Activated naive CD8-positive, alpha-beta T cell (primary cell): ENCODE results near the gene CDC42BPB.
A peak's percentile ranks its signal among the peaks of the same experiment; 100 is the strongest.

Source experiments
- H3K27ac Mint-ChIP-seq: one replicate; pipeline ENCODE4 v1.8.0; 2021; ENCODE audit warnings: mixed read lengths
- H3K27me3 Mint-ChIP-seq: one replicate; pipeline ENCODE4 v1.8.0; 2021; ENCODE audit warnings: mixed read lengths
- H3K36me3 Mint-ChIP-seq: one replicate; pipeline ENCODE4 v1.8.0; 2021; ENCODE audit warnings: mixed read lengths
- H3K4me1 Mint-ChIP-seq: one replicate; pipeline ENCODE4 v1.8.0; 2021; ENCODE audit warnings: low read depth, mixed read lengths
- H3K4me3 Mint-ChIP-seq: one replicate; pipeline ENCODE4 v1.8.0; 2021; ENCODE audit warnings: mild to moderate bottlenecking, mixed read lengths
- H3K9me3 Mint-ChIP-seq: one replicate; pipeline ENCODE4 v1.8.0; 2021; ENCODE audit warnings: low read depth, mixed read lengths

The CDC42BPB gene

GRCh38 chr14:103086771-103087342, 29.5 kb upstream of the CDC42BPB start:
- no peaks in the 10 kb centered on the region for H3K9me3 Mint-ChIP-seq
- no peaks in the 10 kb centered on the region for H3K36me3 Mint-ChIP-seq
- peaks cover 3% of the 10 kb centered on the region for H3K4me1 Mint-ChIP-seq
- H3K4me3 Mint-ChIP-seq: no peak overlapping the region
- H3K27ac Mint-ChIP-seq: no peak overlapping the region
- H3K27me3 Mint-ChIP-seq: peaks cover 5% of the 10 kb centered on the region

DNA sequence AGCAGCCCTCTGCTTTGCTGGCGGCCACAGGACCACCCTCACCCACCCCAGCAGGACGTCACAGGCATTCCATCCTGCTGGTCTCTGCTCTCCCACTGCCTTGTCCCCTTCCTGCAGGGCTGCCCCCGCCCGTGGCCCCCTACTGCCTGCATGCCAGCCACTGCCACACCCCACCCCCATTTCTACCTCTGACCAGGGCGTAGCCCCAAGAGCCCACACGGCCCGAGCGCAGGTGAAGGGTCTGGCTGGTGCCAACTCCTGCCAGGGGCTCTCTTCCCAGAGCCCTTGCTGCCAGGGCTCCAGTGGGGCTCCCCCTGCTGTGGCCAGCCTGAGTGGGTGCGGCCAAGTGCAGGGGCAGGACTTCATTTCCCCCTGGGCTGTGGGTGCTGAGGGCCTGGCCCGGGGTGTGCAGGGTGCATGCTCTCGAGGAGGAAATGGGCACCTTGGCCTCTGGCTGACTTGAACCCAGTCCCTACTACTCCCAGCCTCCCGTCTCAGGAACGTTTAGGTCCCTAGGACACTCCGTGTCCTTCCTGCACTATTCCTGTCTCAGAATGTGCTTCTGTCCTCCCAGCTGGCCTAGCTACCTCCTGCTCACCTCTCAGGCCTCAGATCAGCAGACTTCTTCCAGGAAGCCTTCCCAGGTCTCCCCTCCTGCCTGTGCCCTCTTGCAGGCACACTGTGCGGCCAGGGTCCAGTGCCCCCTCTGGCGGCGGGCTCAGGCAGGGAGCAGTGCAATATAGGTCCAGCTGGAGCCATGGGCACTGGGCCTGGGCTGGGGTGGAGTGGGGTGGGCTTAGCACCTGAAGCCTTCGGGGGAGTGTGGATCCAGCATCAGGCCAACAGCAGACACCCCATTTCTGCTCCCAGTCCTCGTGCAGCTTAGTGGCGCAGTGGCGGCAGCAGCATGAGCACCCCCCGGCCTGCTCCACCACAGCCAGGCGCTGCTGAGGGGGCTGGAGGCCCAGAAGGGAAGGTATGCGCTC, 28.1 kb upstream of the CDC42BPB start:
- Mint-ChIP-seq H3K4me3 (no peak overlapping the region), H3K27ac (no peak overlapping the region), H3K9me3 (no peaks in the 10 kb centered on the region), H3K36me3 (no peaks in the 10 kb centered on the region), H3K4me1 (no peaks in the 10 kb centered on the region), H3K27me3 (peaks cover 5% of the 10 kb centered on the region)

GRCh38 chr14:103084021-103084919, 26.9 kb upstream of the CDC42BPB start, which contains the start of gene LBHD2:
LBHD2 (plus strand) TSS chr14:103084210; CDS start chr14:103086013, 1,803 bp downstream.
- H3K4me3 Mint-ChIP-seq: no peak within 1 kb of the TSS
- H3K27ac Mint-ChIP-seq: no peak within 1 kb of the TSS
- H3K4me1 Mint-ChIP-seq: no peaks in the 10 kb centered on the region
- peaks cover 5% of the 10 kb centered on the region for H3K27me3 Mint-ChIP-seq
- no peaks in the 10 kb centered on the region for H3K36me3 Mint-ChIP-seq
- H3K9me3 Mint-ChIP-seq: no peaks in the 10 kb centered on the region

DNA sequence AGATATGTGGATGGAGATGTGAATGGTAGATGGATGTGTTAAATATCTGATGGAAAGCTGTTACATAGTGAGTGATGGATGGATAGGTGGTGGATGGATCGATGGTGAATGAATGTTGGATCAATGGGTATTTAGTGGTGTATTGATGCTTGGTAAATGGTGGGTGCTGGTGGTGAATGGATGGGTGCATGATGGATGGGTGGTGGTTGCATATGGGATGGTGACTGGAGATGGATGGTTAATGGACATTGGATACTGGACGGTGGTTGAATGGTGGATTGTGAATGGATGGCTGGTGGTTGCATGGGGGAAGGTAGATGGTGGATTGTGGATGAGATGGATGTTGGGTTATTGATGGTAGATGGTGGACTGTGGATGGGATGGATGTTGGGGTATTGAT, 24.6 kb upstream of the CDC42BPB start:
- H3K4me1 Mint-ChIP-seq: no peaks in the 10 kb centered on the region
- H3K36me3 Mint-ChIP-seq: no peaks in the 10 kb centered on the region
- H3K4me3 Mint-ChIP-seq: no peak overlapping the region
- H3K27ac Mint-ChIP-seq: no peak overlapping the region
- H3K9me3 Mint-ChIP-seq: no peaks in the 10 kb centered on the region
- H3K27me3 Mint-ChIP-seq: peaks cover 5% of the 10 kb centered on the region

GRCh38 chr14:103078860-103079587, 21.7 kb upstream of the CDC42BPB start:
- H3K27ac Mint-ChIP-seq: no peak overlapping the region
- no peaks in the 10 kb centered on the region for H3K9me3 Mint-ChIP-seq
- no peaks in the 10 kb centered on the region for H3K27me3 Mint-ChIP-seq
- H3K4me1 Mint-ChIP-seq: no peaks in the 10 kb centered on the region
- H3K4me3 Mint-ChIP-seq: no peak overlapping the region
- H3K36me3 Mint-ChIP-seq: no peaks in the 10 kb centered on the region

DNA sequence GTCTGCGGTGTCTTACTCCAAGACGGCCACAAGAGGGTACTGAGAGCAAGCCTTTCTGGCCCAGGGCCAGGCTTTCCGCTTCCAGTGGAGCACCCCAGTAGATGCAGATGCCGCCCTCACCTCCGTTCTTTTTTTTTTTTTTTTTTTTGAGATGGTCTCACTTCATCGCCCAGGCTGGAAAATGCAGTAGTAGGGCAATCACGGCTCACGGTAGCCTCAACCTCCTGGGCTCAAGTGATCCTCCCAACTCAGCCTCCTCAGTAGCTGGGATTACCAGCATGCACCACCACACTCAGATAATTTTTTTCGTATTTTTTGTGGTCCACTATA, 21.0 kb upstream of the CDC42BPB start:
- Mint-ChIP-seq H3K27me3 (no peaks in the 10 kb centered on the region), H3K4me1 (no peaks in the 10 kb centered on the region), H3K27ac (no peak overlapping the region), H3K36me3 (no peaks in the 10 kb centered on the region), H3K9me3 (no peaks in the 10 kb centered on the region), H3K4me3 (no peak overlapping the region)

- H3K4me1 Mint-ChIP-seq: no peaks in the 10 kb centered on the region
- no peak overlapping the region for H3K27ac Mint-ChIP-seq
- H3K9me3 Mint-ChIP-seq: no peaks in the 10 kb centered on the region
- peak overlapping the region; percentile 31 for H3K4me3 Mint-ChIP-seq
- no peaks in the 10 kb centered on the region for H3K36me3 Mint-ChIP-seq
- no peaks in the 10 kb centered on the region for H3K27me3 Mint-ChIP-seq
Measured at GRCh38 chr14:103074729-103075367, 17.5 kb upstream of the CDC42BPB start.

GRCh38 chr14:103073876-103074728, 16.8 kb upstream of the CDC42BPB start:
- no peaks in the 10 kb centered on the region for H3K36me3 Mint-ChIP-seq
- H3K27me3 Mint-ChIP-seq: peaks cover 2% of the 10 kb centered on the region

GRCh38 chr14:103073367-103073875, 16.1 kb upstream of the CDC42BPB start:
- Mint-ChIP-seq H3K4me1 (no peaks in the 10 kb centered on the region), H3K4me3 (no peak overlapping the region), H3K36me3 (no peaks in the 10 kb centered on the region), H3K9me3 (no peaks in the 10 kb centered on the region), H3K27me3 (peaks cover 2% of the 10 kb centered on the region), H3K27ac (no peak overlapping the region)

More at GRCh38 chr14:103073876-103074728, 16.8 kb upstream of the CDC42BPB start:
- no peak overlapping the region for H3K27ac Mint-ChIP-seq
- no peaks in the 10 kb centered on the region for H3K9me3 Mint-ChIP-seq
- peak overlapping the region; percentile 31 for H3K4me3 Mint-ChIP-seq
- H3K4me1 Mint-ChIP-seq: no peaks in the 10 kb centered on the region

DNA sequence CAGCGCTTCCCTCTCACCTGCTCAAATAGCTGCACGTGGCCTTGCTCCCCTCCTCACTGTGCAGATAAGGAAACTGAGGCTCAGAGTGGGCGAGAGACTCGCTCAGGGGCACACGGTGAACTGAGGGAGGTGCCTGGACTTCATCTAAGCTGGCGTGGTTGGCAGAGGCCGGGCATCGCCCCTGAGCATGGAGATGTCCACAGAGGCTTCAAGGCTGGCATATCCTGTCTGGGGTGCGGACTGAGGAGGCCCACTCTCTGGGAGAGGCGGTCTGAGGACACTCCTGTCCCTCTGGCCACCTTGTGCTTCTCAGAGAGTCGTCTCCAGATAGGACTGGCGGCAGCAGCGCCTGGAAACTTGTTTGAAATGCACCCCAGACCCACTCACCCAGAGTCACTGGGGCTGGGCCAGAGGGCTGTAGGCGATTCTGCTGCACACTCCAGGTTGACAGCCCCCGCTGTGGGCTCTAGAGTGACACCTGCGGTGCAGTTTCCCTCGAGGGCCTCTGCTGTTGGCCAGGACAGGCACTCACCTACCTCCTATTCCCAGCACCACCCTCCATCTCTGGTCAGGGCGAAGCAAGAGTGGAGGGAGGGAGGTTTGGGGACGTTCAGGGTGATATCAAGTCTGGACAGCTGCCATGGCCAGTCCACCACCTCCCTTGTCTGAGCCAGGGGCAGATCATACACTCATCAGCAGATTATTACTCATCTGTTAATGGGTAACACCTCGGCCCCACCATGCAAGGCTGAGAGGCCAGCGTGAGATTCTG, 15.4 kb upstream of the CDC42BPB start:
- Mint-ChIP-seq H3K36me3 (no peaks in the 10 kb centered on the region), H3K4me1 (no peaks in the 10 kb centered on the region), H3K9me3 (no peaks in the 10 kb centered on the region), H3K27me3 (peaks cover 2% of the 10 kb centered on the region), H3K27ac (no peak overlapping the region), H3K4me3 (no peak overlapping the region)

- no peaks in the 10 kb centered on the region for H3K9me3 Mint-ChIP-seq
- no peaks in the 10 kb centered on the region for H3K4me1 Mint-ChIP-seq
- H3K27me3 Mint-ChIP-seq: peaks cover 2% of the 10 kb centered on the region
- H3K4me3 Mint-ChIP-seq: no peak overlapping the region
- H3K36me3 Mint-ChIP-seq: no peaks in the 10 kb centered on the region
- H3K27ac Mint-ChIP-seq: no peak overlapping the region
Measured at GRCh38 chr14:103071544-103072251, 14.3 kb upstream of the CDC42BPB start.

DNA sequence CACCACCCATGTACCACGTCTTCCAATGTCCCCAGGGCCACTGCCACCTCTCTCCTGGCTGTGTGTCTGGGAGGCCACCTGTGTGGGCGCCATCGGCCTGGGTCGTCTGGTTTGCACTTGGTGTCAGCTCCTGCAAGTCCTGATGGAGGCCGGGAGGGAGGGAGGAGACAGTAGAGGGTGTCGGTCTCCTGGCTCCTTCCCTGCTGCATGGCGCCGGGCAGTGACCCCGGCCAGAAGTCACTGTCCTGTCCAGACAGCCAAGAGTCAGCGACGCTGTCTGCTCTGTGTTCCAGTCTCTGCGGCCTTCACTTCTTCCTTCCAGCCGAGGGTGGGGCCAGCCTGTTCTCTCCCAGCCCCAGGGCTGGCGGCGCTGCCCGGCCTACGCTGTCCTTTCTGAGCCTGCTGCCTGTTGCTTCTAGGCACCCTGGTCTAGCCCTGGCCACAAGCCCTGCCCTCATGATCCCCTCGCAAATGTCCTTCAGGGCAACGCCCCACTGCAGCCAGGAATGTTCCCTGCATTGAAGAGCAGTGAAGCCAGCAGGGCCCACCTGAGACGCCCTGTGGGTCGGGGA, 13.7 kb upstream of the CDC42BPB start:
- no peaks in the 10 kb centered on the region for H3K9me3 Mint-ChIP-seq
- H3K4me3 Mint-ChIP-seq: no peak overlapping the region
- peaks cover 2% of the 10 kb centered on the region for H3K27me3 Mint-ChIP-seq
- no peaks in the 10 kb centered on the region for H3K36me3 Mint-ChIP-seq
- H3K4me1 Mint-ChIP-seq: no peaks in the 10 kb centered on the region
- H3K27ac Mint-ChIP-seq: no peak overlapping the region
